ENCODE results near the gene GNRH2.

GNRH2 gene

DNA sequence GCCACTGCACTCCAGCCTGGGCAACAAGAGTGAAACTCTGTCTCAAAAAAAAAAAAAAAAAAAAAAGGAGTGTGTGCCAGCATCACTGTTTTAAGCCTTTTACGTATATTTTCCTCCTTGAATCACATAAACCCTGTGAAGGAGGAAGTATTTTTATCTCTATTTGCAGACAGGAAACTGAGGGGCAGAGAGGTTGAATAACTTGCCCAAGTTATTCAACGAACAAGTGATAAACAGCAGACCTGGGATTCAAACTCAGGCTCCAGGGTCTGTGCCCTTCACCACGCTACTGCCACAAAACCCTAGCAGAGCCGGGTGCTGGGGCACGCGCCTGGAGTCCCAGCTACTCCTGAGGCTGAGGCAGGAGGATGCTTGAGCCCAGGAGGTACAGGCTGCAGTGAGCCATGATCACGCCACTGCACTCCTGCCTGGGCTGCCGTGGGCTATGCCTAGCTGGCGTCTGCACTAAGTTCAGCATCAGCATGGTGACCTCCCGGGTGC is 50.5 kb downstream of the GNRH2 start:
- peak; percentile 57 for DNase-seq
- H3K9me3 Mint-ChIP-seq, result no peaks in the 10 kb centered on the region
- H3K4me3 Mint-ChIP-seq, result no peak overlapping the region
- peaks cover 12% of the 10 kb centered on the region for H3K27me3 Mint-ChIP-seq
- peaks cover 23% of the 10 kb centered on the region for H3K4me1 Mint-ChIP-seq (ENCODE audit: low read depth)
- H3K27ac Mint-ChIP-seq, result peak overlapping the region; percentile 72
- H3K36me3 Mint-ChIP-seq (ENCODE audit: low read depth), result no peaks in the 10 kb centered on the region

DNA sequence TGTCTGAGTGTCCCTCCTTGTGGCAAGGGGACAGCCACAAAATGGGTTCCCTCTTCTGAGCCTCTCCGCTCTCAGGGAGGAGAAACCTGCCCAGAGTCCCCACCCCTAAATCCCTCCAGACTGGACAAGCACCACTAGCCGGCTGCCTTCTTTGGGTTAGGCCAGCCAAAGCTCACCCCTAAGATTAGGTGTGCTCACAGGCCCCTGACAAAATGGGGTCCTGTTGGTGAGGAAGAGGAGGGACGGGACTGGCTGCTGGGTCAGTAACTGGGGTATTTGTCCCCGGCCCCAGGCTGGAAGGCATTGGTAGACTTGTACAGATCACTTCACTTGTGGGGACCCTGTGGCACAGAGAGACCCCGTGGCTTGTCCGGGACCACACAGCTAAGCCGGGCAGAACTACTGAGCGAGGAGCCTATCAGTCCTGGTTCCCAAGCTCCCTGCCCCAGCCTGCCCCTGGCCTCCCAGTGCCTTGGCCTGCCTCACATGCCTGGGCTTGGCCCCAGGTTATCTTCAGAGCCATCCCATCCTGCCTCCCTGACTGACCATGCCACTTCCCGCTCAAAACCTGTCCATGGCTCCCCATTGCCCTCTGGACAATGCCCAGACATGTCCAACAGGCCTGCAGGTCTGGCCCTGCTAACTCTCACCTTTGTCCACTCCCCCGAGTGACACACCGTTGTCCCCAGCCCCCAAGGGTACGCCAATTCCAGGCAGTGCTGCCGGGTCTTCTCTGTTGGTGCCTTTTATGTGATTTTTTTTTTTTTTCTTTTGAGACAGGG is 51.6 kb downstream of the GNRH2 start:
- H3K36me3 Mint-ChIP-seq (ENCODE audit: low read depth), result no peaks in the 10 kb centered on the region
- DNase-seq, result no peak
- H3K4me3 Mint-ChIP-seq, result no peak overlapping the region
- H3K27ac Mint-ChIP-seq, result no peak overlapping the region
- H3K9me3 Mint-ChIP-seq, result no peaks in the 10 kb centered on the region
- peaks cover 22% of the 10 kb centered on the region for H3K4me1 Mint-ChIP-seq (ENCODE audit: low read depth)
- H3K27me3 Mint-ChIP-seq, result peaks cover 12% of the 10 kb centered on the region

Measured in activated T-cell treated with anti-CD3 and anti-CD28 coated beads, Interleukin-2, amount 50 U/mL, for 24 hours (primary cell).